ENCODE results near the gene ANKDD1A. TPM values are rescaled to one million over a fixed set of nuclear protein-coding genes. Genes with fewer than 3 reads are reported as not detected.

Gene ANKDD1A
- total RNA-seq, 4 donors from 2014 or later: 0.82 to 7.1 (median 3.2) TPM

DNA sequence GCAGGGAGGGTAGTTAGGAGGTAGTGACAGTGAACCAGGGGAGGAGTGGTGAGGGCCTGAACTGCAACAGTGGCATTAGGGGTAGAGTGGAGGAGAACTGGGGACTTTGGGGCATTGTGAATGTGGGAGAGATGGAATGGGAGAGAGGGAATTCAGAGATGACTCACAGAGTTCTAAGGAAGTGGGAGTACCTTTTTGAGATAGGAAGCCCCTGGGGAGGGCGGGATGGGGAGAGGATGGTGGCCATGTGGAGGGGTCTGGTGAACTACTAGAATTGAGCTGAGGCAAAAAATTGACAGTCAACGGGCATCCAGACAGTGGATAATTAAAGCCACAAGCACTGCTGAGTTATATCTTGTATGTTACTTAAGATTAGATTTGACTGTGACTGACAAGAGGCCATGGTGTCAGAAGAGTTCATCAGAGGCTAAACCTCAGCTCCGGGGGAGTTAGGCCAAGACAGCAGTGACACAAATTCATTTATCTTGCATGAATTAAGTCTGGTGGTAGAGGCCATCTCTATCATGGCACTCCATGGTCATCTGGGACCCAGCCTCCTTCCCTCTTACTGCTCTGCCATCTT is 36.0 kb upstream of the ANKDD1A start:
- no peak for DNase-seq
- intact Hi-C loops (cut with DNase I; ENCODE audit: low total_unique reads): no loop called here
- WGBS, 2 donors (ENCODE audit: low coverage in 1 of 2): 88 to 100% methylated on average over 2 to 3 of the region's 3 CpGs

DNA sequence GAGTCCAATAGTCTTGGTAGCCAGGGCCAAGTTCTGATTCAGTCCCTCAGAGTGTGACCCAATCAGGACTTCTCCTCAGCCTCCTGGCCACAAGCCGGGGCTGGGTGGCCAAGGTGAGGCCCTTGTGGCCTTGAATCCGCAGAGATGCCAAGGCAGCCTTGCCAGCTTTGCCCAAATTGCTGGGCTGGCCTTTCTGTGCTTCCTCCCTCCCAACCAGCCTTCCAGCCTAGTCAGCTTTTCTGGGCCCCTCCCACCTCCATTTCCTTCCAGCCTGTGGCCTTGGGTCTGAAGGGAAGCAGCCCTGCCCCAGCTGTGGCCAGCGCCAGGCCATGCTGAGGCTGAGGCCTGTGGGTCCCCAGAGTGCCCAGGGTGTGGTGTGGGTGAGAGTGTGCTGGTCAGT is 34.3 kb upstream of the ANKDD1A start:
- Histone ChIP-seq H3K36me3 (no peaks in the 10 kb centered on the region), H3K27ac (peak overlapping the region; percentile 46 to 55 (median 52)), H3K9me3 (no peaks in the 10 kb centered on the region), H3K27me3 (no peaks in the 10 kb centered on the region), H3K4me3 (no peak overlapping the region), H3K4me1 (peaks cover 0 to 28% (median 5%) of the 10 kb centered on the region in 4 donors)
- in situ Hi-C loops (cut with MboI; ENCODE audit: low pct_ligation_motif_present in 1 of 4, low pct_unique_long_range_greater_than_20kb in 1 of 4, low sequenced_read_pairs in 3 of 4) (no loop called here), intact Hi-C loops (cut with DNase I; ENCODE audit: low total_unique reads) (no loop called here)
- peak; percentile 53 for DNase-seq
- TF ChIP-seq POLR2AphosphoS5 (IDR thresholded peaks at IDR 0.05) (peak in 1 of 3 donors; percentile 16), POLR2A (IDR thresholded peaks at IDR 0.05) (no peak)
- 50% methylated on average over 3 of the region's 3 CpGs; no CpG with 5 or more reads in 1 of the 2 donors for WGBS, 2 donors (ENCODE audit: low coverage in 1 of 2)

More for the DNA sequence above, 36.0 kb upstream of the ANKDD1A start:
- H3K9me3 ChIP-seq: no peaks in the 10 kb centered on the region
- H3K36me3 ChIP-seq: no peaks in the 10 kb centered on the region
- H3K4me1 ChIP-seq: peaks cover 0 to 20% (median 5%) of the 10 kb centered on the region in 4 donors
- H3K27ac ChIP-seq: no peak overlapping the region
- TF ChIP-seq POLR2AphosphoS5 (IDR thresholded peaks at IDR 0.05) (no peak), EP300 (IDR thresholded peaks at IDR 0.05; ENCODE audit: low read depth) (no peak), POLR2A (IDR thresholded peaks at IDR 0.05) (no peak)
- TF ChIP-seq, protein P1, sequence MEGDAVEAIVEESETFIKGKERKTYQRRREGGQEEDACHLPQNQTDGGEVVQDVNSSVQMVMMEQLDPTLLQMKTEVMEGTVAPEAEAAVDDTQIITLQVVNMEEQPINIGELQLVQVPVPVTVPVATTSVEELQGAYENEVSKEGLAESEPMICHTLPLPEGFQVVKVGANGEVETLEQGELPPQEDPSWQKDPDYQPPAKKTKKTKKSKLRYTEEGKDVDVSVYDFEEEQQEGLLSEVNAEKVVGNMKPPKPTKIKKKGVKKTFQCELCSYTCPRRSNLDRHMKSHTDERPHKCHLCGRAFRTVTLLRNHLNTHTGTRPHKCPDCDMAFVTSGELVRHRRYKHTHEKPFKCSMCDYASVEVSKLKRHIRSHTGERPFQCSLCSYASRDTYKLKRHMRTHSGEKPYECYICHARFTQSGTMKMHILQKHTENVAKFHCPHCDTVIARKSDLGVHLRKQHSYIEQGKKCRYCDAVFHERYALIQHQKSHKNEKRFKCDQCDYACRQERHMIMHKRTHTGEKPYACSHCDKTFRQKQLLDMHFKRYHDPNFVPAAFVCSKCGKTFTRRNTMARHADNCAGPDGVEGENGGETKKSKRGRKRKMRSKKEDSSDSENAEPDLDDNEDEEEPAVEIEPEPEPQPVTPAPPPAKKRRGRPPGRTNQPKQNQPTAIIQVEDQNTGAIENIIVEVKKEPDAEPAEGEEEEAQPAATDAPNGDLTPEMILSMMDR (IDR thresholded peaks at IDR 0.05): no peak
- no peaks in the 10 kb centered on the region for H3K27me3 ChIP-seq
- H3K4me3 ChIP-seq: no peak overlapping the region
- in situ Hi-C loops (cut with MboI; ENCODE audit: low pct_ligation_motif_present in 1 of 4, low pct_unique_long_range_greater_than_20kb in 1 of 4, low sequenced_read_pairs in 3 of 4): no loop called here

DNA sequence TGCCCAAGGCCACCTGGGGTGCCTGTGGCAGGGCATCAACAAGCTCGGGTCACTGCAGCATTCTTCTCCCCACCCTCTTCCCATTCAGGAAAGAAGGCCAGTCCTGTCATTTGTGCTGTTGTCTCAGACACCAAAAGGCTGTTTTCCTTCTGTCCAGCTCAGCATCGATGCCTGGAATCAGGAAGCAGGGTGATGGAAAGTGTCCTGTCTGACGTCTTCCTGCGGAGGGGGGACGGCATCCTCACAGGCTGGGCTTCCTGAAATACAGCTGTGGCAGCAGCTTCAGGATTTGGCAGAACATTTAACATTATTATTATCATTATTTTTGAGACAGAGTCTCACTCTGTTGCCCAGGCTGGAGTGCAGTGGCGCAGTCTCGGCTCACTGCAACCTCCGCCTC is 33.0 kb upstream of the ANKDD1A start:
- TF ChIP-seq EP300 (IDR thresholded peaks at IDR 0.05; ENCODE audit: low read depth) (no peak), POLR2AphosphoS5 (IDR thresholded peaks at IDR 0.05) (peak; percentile 21 to 48 (median 26))
- no peaks in the 10 kb centered on the region for H3K27me3 ChIP-seq
- DNase-seq: peak; percentile 33
- H3K4me3 ChIP-seq: no peak overlapping the region
- in situ Hi-C loops (cut with MboI; ENCODE audit: low pct_ligation_motif_present in 1 of 4, low pct_unique_long_range_greater_than_20kb in 1 of 4, low sequenced_read_pairs in 3 of 4): no loop called here
- H3K27ac ChIP-seq: peak overlapping the region; percentile 46 to 55 (median 52)
- intact Hi-C loops (cut with DNase I; ENCODE audit: low total_unique reads): no loop called here
- 84% methylated on average over 8 of the region's 8 CpGs; no CpG with 5 or more reads in 1 of the 2 donors for WGBS, 2 donors (ENCODE audit: low coverage in 1 of 2)
- no peaks in the 10 kb centered on the region for H3K36me3 ChIP-seq
- H3K9me3 ChIP-seq: no peaks in the 10 kb centered on the region
- H3K4me1 ChIP-seq: peaks cover 0 to 28% (median 4%) of the 10 kb centered on the region in 4 donors

DNA sequence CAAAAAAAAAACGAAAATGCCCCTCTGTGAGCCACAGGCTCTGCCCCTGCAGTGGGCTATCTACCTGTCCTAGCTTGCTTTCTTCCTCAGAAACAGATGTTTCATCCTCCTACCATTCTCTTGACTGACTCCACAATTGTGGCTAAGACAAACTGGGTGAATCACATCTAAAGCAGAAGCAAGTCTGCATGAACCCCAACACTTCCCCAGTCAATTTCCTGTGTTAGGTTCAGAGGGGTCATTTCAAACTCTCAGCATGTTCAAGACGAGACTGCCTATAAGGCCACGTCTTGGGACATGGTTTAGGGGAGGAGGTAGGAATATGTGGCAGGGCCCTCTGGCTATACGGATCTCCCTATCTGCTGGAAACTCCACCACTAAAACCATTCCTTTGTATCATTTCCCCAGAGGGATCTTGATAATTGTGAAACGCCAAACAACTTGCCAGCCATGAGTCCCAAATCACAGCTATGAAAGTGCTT is 28.6 kb upstream of the ANKDD1A start:
- Histone ChIP-seq H3K27me3 (no peaks in the 10 kb centered on the region), H3K4me3 (no peak overlapping the region), H3K27ac (peak overlapping the region; percentile 42 to 70 (median 61)), H3K9me3 (no peaks in the 10 kb centered on the region), H3K36me3 (no peaks in the 10 kb centered on the region), H3K4me1 (peaks cover 4 to 27% (median 9%) of the 10 kb centered on the region in 4 donors)
- intact Hi-C loops (cut with DNase I; ENCODE audit: low total_unique reads) (no loop called here), in situ Hi-C loops (cut with MboI; ENCODE audit: low pct_ligation_motif_present in 1 of 4, low pct_unique_long_range_greater_than_20kb in 1 of 4, low sequenced_read_pairs in 3 of 4) (no loop called here)
- 0 to 66% methylated on average over 1 to 5 of the region's 5 CpGs for WGBS, 2 donors (ENCODE audit: low coverage in 1 of 2)
- DNase-seq: no peak
- TF ChIP-seq POLR2AphosphoS5 (IDR thresholded peaks at IDR 0.05) (peak in 1 of 3 donors; percentile 35), EP300 (IDR thresholded peaks at IDR 0.05; ENCODE audit: low read depth) (no peak)
- TF ChIP-seq, protein P1 (IDR thresholded peaks at IDR 0.05): no peak

DNA sequence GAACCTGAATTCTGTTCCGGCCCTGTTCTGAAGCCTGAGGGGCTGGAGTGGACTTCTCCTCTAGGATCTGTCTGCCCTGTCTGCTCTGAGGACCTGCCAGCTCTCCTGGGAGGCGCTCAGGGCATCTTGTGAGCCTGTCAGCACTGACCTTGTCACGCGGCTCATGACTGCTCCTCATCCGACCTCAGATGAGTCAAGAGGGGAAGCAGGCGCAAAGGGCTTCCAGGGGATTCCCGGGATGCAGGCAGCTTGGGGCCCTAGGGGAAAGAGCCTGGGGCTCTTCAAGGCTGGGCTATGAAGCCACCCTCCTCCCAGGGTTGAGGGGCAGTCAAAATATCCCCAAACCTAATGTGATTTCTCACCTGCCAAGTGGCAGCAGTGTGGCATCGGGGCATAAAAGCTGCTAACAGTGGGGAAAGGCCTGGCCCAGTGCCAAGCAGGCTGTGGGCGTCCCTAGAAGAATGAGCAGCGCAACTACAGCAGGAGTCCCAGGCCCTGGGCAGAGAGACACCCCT is 27.6 kb upstream of the ANKDD1A start:
- Histone ChIP-seq H3K36me3 (no peaks in the 10 kb centered on the region), H3K4me1 (peaks cover 4 to 27% (median 9%) of the 10 kb centered on the region in 4 donors), H3K27me3 (no peaks in the 10 kb centered on the region), H3K4me3 (no peak overlapping the region), H3K9me3 (no peaks in the 10 kb centered on the region), H3K27ac (peak overlapping the region; percentile 40 to 70 (median 61))
- peak; percentile 61 for DNase-seq
- peak in 1 of 3 donors; percentile 20 for TF ChIP-seq POLR2AphosphoS5 (IDR thresholded peaks at IDR 0.05)
- no peak for TF ChIP-seq POLR2A (IDR thresholded peaks at IDR 0.05)
- in situ Hi-C loops (cut with MboI; ENCODE audit: low pct_ligation_motif_present in 1 of 4, low pct_unique_long_range_greater_than_20kb in 1 of 4, low sequenced_read_pairs in 3 of 4) (no loop called here), intact Hi-C loops (cut with DNase I; ENCODE audit: low total_unique reads) (no loop called here)
- WGBS, 2 donors (ENCODE audit: low coverage in 1 of 2): 36 to 52% methylated on average over 3 to 10 of the region's 10 CpGs

All from transverse colon (tissue), 4 donors.